ENCODE data around the gene RMDN2.

DNA sequence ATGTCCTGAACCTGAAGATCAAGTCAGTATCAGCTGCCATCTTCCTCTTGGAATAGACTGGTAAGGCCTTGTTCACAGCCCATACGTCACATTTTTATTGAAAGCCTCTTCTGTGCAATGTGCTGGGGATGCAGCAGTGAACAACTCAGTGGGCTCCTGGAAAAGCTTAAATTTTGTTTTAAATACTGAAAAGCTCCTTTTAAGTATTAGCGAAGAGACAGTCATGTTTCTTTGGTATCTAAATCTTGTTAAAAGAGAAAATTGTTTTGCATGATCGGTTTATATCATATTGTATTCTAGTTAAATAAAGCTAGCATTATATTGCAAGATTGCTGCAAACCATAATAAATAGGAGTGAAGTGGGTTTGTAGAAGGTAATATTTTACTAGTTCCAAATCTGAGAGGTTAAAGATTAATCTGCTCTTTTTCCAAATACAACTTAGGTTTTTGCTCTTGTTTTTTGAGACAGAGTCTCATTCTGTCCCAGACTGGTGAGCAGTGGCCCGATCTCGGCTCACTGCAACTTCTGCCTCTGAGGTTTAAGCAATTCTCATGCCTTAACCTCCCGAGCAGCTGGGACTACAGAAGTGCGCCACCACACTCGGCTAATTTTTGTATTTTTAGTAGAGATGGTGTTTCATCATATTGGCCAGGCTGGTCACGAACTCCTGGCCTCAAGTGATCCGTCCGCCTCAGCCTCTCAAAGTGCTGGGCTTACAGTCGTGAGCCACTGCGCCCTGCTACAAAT is 1.6 kb upstream of the RMDN2 start:
- TF ChIP-seq, protein P1, sequence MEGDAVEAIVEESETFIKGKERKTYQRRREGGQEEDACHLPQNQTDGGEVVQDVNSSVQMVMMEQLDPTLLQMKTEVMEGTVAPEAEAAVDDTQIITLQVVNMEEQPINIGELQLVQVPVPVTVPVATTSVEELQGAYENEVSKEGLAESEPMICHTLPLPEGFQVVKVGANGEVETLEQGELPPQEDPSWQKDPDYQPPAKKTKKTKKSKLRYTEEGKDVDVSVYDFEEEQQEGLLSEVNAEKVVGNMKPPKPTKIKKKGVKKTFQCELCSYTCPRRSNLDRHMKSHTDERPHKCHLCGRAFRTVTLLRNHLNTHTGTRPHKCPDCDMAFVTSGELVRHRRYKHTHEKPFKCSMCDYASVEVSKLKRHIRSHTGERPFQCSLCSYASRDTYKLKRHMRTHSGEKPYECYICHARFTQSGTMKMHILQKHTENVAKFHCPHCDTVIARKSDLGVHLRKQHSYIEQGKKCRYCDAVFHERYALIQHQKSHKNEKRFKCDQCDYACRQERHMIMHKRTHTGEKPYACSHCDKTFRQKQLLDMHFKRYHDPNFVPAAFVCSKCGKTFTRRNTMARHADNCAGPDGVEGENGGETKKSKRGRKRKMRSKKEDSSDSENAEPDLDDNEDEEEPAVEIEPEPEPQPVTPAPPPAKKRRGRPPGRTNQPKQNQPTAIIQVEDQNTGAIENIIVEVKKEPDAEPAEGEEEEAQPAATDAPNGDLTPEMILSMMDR (IDR thresholded peaks at IDR 0.05; ENCODE audit: insufficient read depth, low read length, poor library complexity, severe bottlenecking) = no peak
- no peak for TF ChIP-seq EZH2phosphoT487 (conservative IDR thresholded peaks at IDR 0.05; ENCODE audit: low read length)
